Jurkat, Clone E6-1 (cell line): ENCODE results near the gene RAB30.

Experiments used
- DNase-seq: peaks from one replicate; pipeline ENCODE4 v3.0.0-alpha.2; 2011; ENCODE audit warnings: low read depth, low spot score
- H3K4me3 ChIP-seq: 2 replicates; pipeline ENCODE4 v1.5.1; 2011; ENCODE audit warnings: mild to moderate bottlenecking, low read length, control low read depth, moderate library complexity

Gene RAB30

DNA sequence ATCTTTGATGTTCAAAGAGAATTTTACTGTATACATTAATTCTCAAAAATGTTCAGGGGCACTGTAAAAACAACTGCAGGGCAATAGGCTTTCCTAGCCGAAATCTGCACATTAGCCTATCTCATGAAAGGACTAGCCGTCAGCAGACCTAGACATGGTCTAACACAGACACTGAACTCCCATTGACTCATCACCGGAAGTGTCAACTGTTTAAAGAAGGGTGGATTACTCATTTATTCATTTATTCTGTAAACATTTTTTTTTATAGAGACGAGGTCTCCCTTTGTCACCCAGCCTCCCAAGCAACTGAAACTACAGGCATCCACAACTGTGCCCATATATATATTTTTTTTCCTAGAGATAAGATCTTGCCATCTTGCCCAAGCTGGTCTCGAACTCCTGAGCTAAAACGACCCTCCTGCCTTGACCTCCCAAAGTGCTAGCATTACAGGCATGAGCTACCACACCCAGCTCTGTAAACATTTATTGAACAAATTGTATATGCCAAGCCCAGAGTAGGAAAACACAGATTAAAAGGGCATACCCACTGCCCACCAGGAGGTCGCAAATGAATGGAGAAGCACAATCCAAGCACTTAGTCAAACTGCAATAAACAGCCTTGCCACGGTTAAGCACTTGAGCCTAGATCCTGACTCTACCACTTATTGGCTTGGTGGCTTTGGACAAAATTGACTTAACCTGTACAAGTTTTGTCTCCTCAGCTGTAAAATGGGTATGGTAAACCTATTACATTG is 26.6 kb downstream of the RAB30 start:
- DNase-seq = no peak
- no peak overlapping the region for H3K4me3 ChIP-seq

DNA sequence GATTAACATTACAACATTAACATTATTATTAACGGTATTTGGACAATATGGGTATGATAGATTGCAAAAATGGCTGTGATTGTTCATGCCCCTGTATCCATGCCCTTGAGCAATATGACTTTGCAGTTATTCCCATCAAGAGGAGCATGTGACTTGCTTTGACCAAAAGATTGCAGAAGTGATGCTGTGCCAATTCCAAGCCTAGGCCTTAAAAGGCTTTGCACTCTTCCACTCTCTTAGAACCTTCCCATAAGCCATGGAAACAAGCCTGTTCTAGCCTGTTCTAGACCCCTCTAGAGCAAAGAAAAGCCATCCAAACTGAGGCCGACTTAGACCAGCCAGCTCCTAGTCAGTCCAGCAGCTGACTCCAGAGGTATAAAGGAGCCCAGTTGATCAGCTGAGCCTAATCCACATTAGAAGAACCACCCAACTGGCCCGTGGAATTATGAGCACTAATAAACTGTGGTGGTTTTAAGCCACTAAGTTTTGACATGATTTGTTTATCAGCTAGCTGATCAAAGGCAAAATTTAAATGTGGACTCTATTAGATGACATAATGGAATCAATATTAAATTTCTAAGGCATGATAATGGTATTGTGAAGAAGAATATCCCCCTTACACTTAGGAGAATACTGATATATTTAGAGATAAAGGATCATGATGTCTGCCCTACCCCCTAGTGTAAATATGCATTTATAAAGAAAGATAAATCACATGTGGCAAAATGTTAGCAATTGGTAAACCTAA is 28.6 kb downstream of the RAB30 start:
- no peak for DNase-seq

DNA sequence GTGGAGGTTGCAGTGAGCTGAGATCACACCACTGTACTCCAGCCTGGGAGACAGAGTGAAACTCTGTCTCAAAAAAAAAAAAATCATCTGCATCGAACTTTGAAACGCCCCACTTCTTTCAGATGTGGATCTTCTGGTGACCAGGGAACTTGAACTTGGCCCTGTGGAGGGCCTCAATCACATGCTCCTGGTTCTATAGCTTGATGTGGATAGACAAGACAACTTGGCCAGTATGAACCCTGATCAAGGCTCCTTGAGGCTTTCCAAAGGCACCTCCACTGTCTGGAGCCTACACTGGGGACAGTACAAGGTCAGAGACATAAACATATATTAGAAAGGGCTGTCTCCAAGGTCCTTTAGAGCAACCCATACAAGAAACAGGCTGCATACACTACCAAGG is 30.6 kb downstream of the RAB30 start:
- no peak overlapping the region for H3K4me3 ChIP-seq
- no peak for DNase-seq

More for the DNA sequence above, 28.6 kb downstream of the RAB30 start:
- no peak overlapping the region for H3K4me3 ChIP-seq

DNA sequence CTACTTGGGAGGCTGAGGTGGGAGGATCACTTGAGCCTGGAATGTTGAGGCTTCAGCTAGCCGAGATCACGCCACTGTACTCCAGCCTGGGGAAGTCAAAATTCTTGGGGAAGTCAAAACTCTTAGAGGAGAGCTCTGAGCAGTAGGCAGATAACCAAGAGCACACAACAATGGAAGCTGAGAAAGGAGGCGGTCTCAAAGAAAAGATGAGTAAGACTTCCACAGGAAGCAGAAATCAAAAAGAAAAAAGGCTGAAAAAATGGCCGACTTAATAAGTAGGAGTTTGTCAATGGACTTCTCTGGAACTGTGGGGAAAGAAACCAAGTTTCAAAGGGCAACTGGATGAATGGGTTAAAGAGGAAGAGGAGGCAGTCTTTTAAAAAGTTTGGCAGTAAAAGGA is 32.1 kb downstream of the RAB30 start:
- DNase-seq = no peak
- H3K4me3 ChIP-seq = no peak overlapping the region

DNA sequence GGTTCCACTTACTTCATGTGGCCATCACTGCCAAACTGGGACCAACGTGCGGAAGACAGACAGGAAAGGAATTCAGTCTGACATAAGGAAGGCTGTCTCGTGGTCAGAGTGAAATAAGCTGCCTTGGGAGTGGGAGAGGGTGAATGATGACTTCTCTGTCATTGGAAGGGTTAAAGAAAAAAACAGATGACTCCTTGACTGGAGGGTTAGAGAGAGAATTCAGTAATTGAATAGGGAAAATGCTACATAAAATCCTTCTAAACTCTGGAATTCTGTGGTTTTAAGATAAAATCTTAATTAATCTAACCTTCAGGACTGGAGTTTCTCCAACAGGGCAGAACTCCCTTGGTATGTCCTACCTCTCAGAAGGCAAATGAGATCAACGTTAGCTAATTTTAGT is 33.8 kb downstream of the RAB30 start:
- DNase-seq = no peak
- H3K4me3 ChIP-seq = no peak overlapping the region

DNA sequence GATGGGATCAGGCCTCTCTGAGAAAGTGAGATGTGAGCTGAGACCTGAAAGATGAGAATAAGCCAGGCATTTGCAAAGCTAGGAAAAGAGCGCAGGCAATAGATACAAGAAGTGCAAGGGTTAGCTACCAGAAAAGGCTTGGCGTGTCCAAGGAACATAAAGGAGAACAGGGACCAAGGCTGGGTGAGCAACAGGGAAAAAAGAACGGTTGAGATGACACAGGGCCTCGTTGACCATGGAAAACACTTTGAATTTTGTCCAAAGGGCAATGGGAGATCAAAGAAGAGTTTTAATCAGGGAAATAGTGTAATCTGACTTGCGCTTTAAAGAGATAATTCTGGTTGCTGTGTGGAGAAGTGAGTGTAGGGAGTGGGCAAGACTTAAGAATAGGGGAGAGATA is 35.0 kb downstream of the RAB30 start:
- no peak overlapping the region for H3K4me3 ChIP-seq
- no peak for DNase-seq

DNA sequence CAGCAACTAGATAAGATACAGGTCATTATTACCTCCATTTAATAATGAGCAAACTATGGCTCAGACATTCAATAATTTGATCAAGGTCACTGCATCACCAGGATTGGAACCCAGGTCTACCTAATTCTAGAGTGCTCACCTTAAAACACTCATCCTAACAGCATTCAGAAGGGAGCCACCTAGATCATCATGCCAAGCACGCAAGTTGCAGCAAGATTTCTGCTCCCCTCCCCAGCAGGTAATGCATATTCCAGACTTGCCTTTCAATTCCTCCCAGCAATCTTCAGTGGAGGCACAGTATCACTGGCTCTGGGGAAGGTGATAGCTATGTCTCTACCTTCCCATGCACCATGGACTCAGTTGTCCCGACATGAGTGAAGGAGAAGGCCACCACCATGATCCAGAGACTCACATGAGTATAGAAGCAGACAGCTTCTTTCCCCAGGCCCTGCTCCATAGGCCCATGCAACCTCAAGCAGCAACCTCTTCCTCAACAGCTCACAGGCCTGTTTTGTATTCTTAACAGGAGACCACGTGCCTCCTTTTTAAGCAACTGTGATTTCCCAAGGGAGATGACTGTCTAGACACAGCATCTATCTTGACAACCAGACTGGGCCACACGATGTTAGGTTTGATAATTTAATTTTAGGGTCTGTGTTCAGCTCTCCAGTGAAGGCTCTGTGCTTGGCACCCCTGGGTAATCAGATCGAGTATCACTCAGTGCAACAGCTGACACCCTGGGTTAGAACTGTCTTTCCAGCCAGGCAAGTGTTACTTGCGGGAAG is 36.4 kb downstream of the RAB30 start:
- no peak overlapping the region for H3K4me3 ChIP-seq
- DNase-seq = no peak

DNA sequence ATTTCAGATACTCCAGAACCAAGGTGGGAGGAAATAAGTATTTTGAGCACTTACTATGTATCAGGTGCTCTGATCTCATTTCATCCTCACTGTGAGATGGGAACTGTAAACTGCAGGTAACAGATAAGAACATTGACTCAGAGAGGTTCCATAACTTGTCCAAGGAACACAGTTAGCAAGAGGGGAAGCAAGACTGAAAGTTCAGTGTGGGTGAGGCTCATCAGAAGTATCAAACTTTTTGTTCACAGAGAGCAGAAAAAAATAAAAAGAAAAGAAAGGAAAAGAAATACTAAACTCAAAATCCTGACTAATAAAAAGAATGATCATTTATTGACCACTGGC is 37.1 kb downstream of the RAB30 start:
- no peak overlapping the region for H3K4me3 ChIP-seq
- DNase-seq = no peak

DNA sequence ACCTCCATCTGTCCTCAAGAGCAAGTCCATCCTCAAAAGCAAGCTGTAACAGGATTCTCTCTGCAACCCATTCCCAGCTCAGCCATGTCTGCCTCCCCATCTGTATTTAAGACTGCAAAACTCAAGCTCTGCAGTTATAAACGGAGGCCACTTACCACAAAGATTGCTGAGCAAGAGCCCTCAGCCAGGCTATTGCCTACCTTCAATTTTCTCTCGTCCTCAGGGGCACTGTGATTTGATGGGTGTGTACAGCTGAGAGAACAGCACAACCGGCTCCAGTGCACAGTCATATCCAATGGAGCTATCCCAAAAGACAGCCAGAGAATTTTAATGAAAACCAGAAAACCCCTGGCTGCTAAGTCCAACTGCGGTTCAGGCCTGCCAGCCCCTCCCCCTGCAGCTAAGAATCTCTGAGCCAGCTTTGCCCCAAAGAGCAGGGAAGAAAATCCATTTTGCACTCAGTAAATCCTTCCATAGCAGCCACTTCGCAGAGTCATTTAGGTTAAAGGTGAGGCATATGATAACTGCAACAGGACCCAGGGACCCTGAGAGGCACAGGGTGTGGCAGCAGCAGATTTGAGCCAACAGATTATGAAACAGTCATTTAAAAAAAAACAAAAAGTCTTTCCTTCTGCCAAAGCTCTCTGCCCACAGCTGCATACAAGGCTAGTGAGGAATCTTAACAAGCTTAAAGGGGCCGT is 37.6 kb downstream of the RAB30 start:
- no peak overlapping the region for H3K4me3 ChIP-seq

DNA sequence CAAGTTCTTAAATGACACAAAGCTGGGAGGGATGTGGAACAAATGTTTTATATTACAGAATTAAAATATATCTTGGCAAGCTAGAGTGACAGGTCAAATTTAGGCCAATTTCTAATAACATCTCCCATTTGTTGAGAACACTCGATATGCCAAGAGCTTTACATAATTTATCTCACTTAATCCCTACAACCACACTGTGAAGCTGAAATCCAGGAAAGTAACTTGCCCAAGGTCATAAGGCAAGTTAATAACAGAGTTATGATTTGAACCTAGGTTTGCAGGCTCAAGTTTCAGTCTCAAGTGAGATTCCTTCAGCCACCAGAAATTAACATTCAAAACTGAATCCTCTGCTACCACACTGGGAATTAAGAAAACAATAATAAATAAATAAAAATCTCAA is 38.3 kb downstream of the RAB30 start:
- no peak for DNase-seq
- H3K4me3 ChIP-seq = no peak overlapping the region

More for the DNA sequence above, 37.6 kb downstream of the RAB30 start:
- DNase-seq = no peak

DNA sequence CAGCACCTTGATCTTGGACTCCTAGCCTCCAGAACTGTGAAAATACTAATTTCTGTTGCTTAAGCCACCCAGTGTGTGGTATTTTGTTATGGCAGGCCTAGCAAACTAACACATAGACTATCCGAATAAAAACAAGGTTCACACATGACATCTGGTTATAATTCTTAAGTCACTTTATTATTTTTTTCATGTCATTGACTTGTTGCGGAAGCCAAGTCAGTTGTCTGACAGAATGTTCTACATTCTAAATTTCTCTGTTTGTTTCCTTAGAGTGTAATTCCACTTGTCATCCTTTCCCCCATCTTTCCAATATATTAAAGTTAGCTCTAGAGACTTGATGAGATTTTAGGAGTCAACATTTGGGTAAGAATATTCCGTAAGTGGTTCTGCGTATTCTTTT is 40.6 kb downstream of the RAB30 start:
- H3K4me3 ChIP-seq = no peak overlapping the region

DNA sequence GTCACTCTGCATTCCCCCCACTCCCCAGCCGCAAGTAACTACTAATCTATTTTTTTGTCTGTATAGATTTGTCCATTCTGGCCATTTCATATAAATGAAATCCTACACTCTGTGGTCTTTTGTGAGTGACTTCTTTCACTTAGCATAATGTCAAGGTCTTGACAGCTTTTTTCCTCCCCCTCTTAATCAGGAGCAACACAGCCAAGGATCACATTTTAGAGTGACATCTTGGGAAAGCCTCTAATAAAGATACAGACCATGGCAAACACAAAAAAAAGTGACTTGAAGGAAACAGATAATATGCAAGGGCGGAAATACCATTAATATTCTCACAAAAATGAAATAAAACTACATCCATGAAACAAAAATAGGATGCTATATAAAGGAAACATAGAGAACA is 43.9 kb downstream of the RAB30 start:
- no peak for DNase-seq
- H3K4me3 ChIP-seq = no peak overlapping the region

More for the DNA sequence above, 40.6 kb downstream of the RAB30 start:
- DNase-seq = no peak

DNA sequence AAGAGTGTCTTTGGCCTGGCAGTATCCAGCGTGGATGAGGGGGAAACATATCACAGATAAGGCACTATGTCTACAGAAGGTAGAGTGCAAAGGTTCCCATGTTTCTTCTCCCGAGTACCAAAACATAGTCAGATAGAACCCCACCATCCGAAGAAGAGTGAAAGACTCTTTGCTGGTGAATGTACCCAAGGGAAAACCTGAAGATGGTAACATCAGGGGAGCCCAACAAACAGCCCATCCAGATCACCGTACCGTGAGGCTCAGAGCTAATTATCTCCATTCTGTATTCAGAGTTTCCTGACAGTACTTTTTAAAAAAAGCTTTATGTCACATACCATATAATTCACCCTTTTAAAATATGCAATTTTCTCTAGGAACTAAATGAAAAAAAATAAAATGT is 44.4 kb downstream of the RAB30 start:
- H3K4me3 ChIP-seq = no peak overlapping the region
- DNase-seq = no peak

DNA sequence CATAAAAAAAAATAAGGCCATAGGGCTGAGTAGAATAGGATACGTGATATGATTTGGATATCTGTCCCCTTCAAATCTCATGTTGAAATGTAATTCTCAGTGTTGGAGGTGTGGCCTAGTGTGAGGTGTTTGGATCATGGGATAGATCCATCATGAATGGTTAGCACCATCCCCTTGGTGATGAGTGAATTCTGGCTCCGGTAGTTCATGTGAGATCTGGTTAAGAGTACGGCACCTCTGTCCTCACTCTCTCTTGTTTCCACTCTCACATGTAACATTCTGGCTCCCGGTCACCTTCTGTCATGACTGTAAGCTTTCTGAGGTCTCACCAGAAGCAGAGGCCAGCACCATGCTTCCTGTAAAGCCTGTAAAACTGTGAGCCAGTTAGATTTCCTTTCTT is 45.5 kb downstream of the RAB30 start:
- H3K4me3 ChIP-seq = no peak overlapping the region
- DNase-seq = no peak

DNA sequence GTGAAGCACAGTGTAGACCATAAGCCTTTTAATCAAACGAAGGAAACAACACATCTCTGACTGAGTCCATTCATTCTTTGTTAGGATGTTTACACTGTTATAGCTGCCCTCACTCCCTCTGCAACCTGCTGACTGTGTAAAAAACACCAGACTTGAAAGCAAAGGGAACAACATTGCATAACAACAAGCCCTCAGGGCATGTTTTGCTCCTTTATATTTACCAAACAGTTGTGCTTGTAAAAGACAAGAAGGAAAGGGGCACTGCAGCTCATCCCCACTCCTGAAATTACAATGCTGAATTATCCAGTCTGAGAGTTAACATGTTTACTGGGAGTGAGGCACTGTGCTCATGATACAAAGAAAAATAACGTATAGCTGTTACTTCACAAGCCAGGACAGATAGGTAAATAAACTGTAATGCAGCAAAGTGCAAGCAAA is 46.4 kb downstream of the RAB30 start:
- no peak for DNase-seq
- H3K4me3 ChIP-seq = no peak overlapping the region

DNA sequence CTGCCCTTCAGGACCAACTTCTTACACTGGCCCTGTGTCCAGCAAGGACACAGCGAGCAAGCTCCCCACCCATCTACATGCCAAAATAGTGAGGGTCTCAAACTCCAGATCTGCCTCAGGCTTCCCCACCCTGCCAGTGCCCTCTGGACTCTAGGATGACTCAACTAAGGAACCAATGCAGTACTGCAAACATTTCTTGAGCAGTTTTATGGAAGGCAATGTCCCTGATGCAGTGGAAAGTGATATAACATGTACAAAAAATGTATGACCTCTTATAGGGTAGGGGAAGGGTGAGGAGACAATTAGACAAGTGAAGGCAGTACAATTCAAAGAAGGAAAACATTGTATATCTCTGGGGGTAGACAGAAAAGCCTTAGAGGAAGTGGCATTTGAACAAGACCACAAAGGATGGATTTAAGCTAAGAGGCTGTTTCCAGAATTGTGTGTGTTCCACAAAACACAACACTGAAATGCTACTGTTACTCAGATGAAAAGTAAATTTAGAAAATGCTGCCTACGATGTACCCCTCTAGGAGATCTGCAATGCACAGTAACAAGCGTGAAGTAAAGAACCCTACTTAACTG is 47.3 kb downstream of the RAB30 start:
- no peak overlapping the region for H3K4me3 ChIP-seq
- DNase-seq = peak; percentile 23

DNA sequence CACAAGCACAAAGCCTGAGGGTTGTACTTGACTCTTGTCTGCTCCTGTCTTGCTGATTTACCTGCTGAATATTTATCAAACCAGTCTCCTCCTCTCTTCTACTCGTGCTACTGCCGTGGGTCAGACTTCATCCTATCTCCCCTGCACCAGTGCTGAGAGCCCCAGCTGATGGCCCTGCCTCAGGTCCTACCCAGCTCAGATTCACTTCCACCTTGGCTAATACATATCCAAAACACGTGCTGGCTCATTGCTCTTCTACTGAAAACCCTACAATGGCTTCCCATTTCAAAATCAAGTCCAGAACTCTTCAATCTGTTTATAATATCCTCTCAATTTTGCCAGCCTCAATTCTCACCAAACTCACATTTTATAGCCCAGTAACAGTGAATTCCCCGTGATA is 48.3 kb downstream of the RAB30 start:
- DNase-seq = no peak
- no peak overlapping the region for H3K4me3 ChIP-seq

DNA sequence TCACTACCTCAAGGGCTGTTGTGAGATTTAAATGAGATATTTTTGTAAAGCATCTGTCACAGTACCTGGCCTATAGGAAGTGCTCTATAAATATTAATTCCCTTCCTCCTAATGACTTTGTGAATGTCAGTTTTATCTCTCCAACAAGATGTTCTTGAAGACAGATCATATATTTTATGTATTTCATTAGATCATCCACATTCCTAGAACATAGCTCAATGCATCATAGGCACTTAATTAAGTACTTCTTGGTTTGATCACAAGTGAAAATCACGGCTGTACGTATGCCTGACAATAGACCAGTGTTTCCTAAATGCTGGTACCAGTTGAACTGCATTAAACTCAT is 49.9 kb downstream of the RAB30 start:
- DNase-seq = no peak
- no peak overlapping the region for H3K4me3 ChIP-seq
